Prostate gland (tissue), 2 donors: ENCODE data around the gene SDC1. TPM values are rescaled to one million over a fixed set of nuclear protein-coding genes. Genes with fewer than 3 reads are reported as not detected.

Experiments
- DNase-seq: peaks from one replicate; pipeline ENCODE4 v3.0.0-alpha.2; 2019; ENCODE audit warnings: low spot score
- H3K27ac ChIP-seq, 2 donors: fragments of 200-600 bp; sonication (generic); 2 replicates each; pipeline ENCODE4 v1.5.1; 2017 to 2019
- H3K27me3 ChIP-seq: fragments of 200-600 bp; sonication (generic); replicated peaks from 2 replicates; pipeline ENCODE4 v1.5.1; 2019; ENCODE audit not compliant: insufficient read depth
- H3K36me3 ChIP-seq, 2 donors: fragments of 200-600 bp; sonication (generic); 1 replicate in 1 of 2; 2 replicates in 1 of 2; pipeline versions ENCODE4 v1.5.1 to v1.8.1; 2017 to 2019
- H3K4me1 ChIP-seq: fragments of 200-600 bp; sonication (generic); replicated peaks from 2 replicates; pipeline ENCODE4 v1.5.1; 2019
- H3K4me3 ChIP-seq, 2 donors: fragments of 200-600 bp; sonication (generic); 2 replicates each; pipeline ENCODE4 v1.5.1; 2017 to 2019
- H3K9me3 ChIP-seq: fragments of 200-600 bp; sonication (generic); 2 replicates; pipeline ENCODE4 v1.5.1; 2017
- POLR2A ChIP-seq: fragments of 450-650 bp; IDR thresholded peaks from one replicate; pipeline ENCODE4 v1.6.1; 2016; ENCODE audit warnings: antibody characterized with exemption, mild to moderate bottlenecking
- POLR2AphosphoS5 ChIP-seq: sonication (generic); formaldehyde crosslinking; IDR thresholded peaks from one replicate; pipeline ENCODE4 v1.6.1; 2017; ENCODE audit warnings: antibody characterized with exemption
- WGBS: methylation state at CpG from one replicate; pipeline ENCODE4 v1.1.5; 2018; 5-methylcytosine and 5-hydroxymethylcytosine counted together
- intact Hi-C: fragments of 100-400 bp; cut with DNase I; formaldehyde crosslinking; loops from one replicate; pipeline ENCODE4 v1.14.2; 2022
- total RNA-seq, 2 donors: library from RNA; depleted of rRNA; stranded (reverse); fragments of >200 nt; gene quantifications; one replicate each; pipeline ENCODE4 v1.1.0, GENCODE V29; 2016
- TF ChIP-seq, protein P1 (sequence below), 4 experiments: fragments of 200-600 bp in 2 of 4; fragments of 450-650 bp in 2 of 4; sonication (generic) in 2 of 4; IDR thresholded peaks; 1 replicate in 3 of 4; 2 replicates in 1 of 4; pipeline ENCODE4 v1.5.1; 2016 to 2019; ENCODE audit warnings: antibody characterized with exemption in 4 of 4, mild to moderate bottlenecking in 2 of 4, moderate library complexity in 2 of 4

SDC1 gene
- total RNA-seq, 2 donors from 2014 or later = 103 to 167 TPM

DNA sequence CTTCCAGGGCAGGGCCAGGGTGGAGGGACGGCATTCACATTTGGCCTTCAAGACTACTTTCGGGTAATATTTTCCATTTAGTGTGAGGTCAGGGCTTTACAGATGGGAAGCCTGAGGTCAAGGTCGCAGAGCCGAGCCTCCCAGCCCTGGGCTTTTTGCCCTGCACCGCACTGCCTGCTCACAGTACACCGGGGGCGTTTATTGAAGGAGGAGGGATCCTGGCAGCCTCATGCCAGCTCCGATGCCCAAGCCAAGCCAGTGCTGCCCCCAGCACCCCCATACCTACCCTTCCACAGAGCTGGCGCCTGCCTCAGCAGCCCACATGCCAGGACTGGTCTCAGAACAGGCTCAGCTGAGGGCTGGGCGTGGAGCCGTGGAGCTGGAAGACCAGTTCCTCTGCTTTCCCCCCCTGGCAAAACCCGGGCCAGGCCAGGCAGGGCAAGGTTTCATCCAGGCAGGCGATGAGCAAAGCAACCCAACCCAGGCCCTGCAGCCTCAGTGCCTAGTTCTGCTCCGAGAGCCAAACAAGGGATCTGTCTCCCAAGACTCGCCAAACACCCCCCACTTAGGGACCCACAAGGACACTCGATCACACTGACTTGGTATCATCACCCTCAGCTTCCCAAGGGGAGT, 11.9 kb downstream of the SDC1 start:
- Histone ChIP-seq H3K27ac (peak overlapping the region; percentile 71 to 86), H3K27me3 (no peaks in the 10 kb centered on the region), H3K36me3 (no peaks in the 10 kb centered on the region), H3K9me3 (no peaks in the 10 kb centered on the region), H3K4me3 (peak overlapping the region in 1 of 2 donors; percentile 9), H3K4me1 (peaks cover 21% of the 10 kb centered on the region)
- peak; percentile 91 for TF ChIP-seq POLR2AphosphoS5
- TF ChIP-seq, protein P1, sequence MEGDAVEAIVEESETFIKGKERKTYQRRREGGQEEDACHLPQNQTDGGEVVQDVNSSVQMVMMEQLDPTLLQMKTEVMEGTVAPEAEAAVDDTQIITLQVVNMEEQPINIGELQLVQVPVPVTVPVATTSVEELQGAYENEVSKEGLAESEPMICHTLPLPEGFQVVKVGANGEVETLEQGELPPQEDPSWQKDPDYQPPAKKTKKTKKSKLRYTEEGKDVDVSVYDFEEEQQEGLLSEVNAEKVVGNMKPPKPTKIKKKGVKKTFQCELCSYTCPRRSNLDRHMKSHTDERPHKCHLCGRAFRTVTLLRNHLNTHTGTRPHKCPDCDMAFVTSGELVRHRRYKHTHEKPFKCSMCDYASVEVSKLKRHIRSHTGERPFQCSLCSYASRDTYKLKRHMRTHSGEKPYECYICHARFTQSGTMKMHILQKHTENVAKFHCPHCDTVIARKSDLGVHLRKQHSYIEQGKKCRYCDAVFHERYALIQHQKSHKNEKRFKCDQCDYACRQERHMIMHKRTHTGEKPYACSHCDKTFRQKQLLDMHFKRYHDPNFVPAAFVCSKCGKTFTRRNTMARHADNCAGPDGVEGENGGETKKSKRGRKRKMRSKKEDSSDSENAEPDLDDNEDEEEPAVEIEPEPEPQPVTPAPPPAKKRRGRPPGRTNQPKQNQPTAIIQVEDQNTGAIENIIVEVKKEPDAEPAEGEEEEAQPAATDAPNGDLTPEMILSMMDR (IDR thresholded peaks at IDR 0.05) = no peak
- TF ChIP-seq POLR2A = peak; percentile 57
- intact Hi-C loops = no loop called here
- 60% methylated on average over 16 of the region's 16 CpGs for WGBS
- peak; percentile 96 for DNase-seq

DNA sequence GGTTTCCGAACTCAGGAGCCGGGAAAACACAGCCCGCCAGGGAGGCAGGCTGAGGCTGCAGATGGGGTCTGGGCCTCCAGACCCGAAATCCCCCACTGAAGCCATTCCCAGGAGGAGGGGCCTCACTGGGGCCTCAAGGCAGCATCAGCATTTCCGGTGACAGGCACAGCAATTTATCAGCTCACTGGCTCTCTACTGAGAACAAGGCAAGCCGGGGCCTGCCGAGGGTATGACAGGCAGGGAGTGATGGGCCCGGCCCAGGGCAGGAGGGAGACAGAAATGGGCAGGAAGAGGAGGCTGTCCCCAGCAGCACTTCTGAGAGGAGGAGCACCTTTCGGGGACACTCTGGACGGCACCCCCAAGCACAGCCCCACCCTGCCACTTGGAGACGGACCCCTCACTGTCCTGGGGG, 12.5 kb downstream of the SDC1 start:
- Histone ChIP-seq H3K9me3 (no peaks in the 10 kb centered on the region), H3K4me1 (peaks cover 26% of the 10 kb centered on the region), H3K27ac (peak overlapping the region; percentile 71 to 86), H3K27me3 (no peaks in the 10 kb centered on the region), H3K4me3 (peak overlapping the region in 1 of 2 donors; percentile 9), H3K36me3 (no peaks in the 10 kb centered on the region)
- intact Hi-C loops = no loop called here
- TF ChIP-seq, protein P1 (IDR thresholded peaks at IDR 0.05) = no peak
- TF ChIP-seq POLR2AphosphoS5 = peak; percentile 84
- peak; percentile 11 for TF ChIP-seq POLR2A
- DNase-seq = peak; percentile 91
- 38% methylated on average over 10 of the region's 11 CpGs for WGBS

DNA sequence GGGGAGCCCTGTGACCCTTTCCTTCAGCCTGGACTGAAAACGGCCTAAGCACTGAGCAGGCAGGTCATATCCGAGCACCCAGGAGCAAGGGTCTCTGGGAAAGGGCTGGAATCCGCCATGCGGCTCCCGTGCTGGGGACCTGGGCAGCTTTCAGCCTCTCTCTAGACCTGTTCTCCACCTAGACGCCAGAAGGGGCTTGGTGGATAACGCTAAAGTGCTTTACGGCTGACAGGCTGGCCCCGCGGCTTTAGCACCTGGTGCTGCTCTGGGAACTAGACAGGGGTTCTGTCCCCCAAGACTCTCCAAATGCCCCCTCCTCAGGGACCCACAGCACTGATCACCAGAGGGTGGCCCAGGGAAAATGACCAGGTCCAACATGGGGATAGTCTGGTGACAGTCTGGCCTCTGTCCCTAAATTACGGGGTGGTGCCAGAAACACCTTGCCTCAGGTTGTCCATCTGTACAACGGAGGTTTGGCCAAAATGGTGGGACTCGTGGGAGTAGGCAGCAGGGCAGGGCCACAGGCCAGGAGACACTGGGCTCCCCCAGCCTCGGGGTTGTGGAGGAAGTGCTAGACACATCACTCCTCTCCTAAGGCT, 13.0 kb downstream of the SDC1 start:
- Histone ChIP-seq H3K36me3 (no peaks in the 10 kb centered on the region), H3K27ac (peak overlapping the region; percentile 71 to 86), H3K9me3 (no peaks in the 10 kb centered on the region), H3K4me3 (no peak overlapping the region), H3K27me3 (no peaks in the 10 kb centered on the region), H3K4me1 (peaks cover 31% of the 10 kb centered on the region)
- 61% methylated on average over 9 of the region's 14 CpGs for WGBS
- DNase-seq = no peak
- TF ChIP-seq, protein P1 (IDR thresholded peaks at IDR 0.05) = no peak
- TF ChIP-seq POLR2A = no peak
- TF ChIP-seq POLR2AphosphoS5 = no peak
- intact Hi-C loops = no loop called here

DNA sequence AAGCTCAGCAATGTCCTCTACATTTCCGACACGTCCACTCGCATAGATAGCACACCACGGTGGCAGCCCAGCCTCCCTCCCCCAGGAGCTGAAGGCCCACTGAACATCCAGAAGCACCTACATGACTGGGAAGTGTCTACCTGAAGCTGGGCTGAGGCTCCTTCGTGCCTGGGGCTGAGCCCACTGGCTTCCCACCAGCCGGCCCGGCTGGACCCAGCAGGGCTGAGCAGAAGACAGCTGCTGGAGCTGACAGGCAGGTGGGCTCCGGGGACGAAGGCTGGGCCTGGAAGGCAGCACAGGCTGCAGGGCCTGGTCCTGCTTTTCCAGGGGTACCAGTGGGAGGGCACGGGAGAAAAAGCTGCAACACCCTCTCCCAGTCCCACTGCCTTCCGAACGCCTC, 13.5 kb downstream of the SDC1 start:
- 68% methylated on average over 12 of the region's 12 CpGs for WGBS
- no peak for TF ChIP-seq POLR2A
- TF ChIP-seq POLR2AphosphoS5 = no peak
- TF ChIP-seq, protein P1 (IDR thresholded peaks at IDR 0.05) = no peak
- no peak overlapping the region for H3K4me3 ChIP-seq
- H3K4me1 ChIP-seq = peaks cover 36% of the 10 kb centered on the region
- DNase-seq = no peak
- H3K9me3 ChIP-seq = no peaks in the 10 kb centered on the region
- no peaks in the 10 kb centered on the region for H3K27me3 ChIP-seq
- intact Hi-C loops = no loop called here
- peak overlapping the region; percentile 71 to 86 for H3K27ac ChIP-seq
- H3K36me3 ChIP-seq = no peaks in the 10 kb centered on the region

DNA sequence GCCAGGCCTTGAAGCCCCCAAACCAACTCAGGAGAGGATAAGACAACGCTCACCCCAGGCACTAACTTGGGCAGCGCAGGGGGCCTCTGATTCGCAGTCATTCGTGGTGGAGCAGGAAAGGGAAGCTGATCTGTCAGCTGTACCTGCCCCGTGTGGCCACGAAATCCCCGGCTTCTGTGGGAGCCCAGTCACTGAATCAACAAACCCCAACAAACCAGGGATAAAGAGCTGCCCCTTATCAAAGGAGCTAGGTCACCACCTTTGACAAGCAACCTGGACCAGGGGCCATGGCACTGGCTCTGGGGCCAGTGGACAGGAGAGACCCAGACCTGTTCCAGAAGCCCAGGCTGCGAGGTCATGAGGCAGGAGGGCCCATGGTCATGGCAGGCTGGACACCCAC, 14.5 kb downstream of the SDC1 start:
- TF ChIP-seq POLR2A (no peak), POLR2AphosphoS5 (no peak)
- TF ChIP-seq, protein P1 (IDR thresholded peaks at IDR 0.05) = no peak
- Histone ChIP-seq H3K27ac (peak overlapping the region; percentile 86 to 89), H3K36me3 (no peaks in the 10 kb centered on the region), H3K9me3 (no peaks in the 10 kb centered on the region), H3K4me1 (peaks cover 39% of the 10 kb centered on the region), H3K27me3 (no peaks in the 10 kb centered on the region), H3K4me3 (no peak overlapping the region)
- 81% methylated on average over 8 of the region's 8 CpGs for WGBS
- no peak for DNase-seq
- intact Hi-C loops = no loop called here
